SH-SY5Y (cell line): ENCODE measurements around the gene ZBTB40.

Source experiments
- GATA2 ChIP-seq: IDR thresholded peaks from 2 replicates; pipeline ENCODE4 v1.6.1; 2011; ENCODE audit warnings: mild to moderate bottlenecking, low read depth, low read length
- GATA3 ChIP-seq: IDR thresholded peaks from 2 replicates; pipeline ENCODE4 v1.6.1; 2011; ENCODE audit warnings: low read depth, mild to moderate bottlenecking, low read length, moderate library complexity

The ZBTB40 gene

DNA sequence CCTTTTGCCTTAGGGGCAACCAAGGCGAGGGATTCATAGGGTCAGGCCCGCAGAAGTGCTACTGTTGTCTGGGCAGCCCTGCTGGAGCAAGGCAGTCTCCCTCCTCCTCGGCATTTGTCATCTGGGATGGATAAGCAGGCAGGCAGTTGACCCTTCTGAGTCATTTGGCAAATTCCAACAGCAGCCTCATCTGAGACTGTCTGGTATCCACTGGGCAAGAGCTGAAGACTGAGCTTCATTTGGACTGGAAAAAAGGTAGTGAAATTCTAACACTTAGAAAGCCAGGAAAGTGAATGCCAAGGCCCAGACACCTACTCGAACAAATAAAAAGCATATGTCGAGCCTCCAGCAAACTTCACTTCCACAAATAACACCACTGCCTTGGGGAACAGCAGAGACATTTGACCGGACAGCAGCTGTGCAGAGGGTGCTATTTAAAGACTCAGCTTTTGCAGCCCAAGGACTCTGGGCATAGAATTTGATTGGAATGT, 4.0 kb upstream of the ZBTB40 start:
- TF ChIP-seq GATA3, result no peak
- no peak for TF ChIP-seq GATA2

DNA sequence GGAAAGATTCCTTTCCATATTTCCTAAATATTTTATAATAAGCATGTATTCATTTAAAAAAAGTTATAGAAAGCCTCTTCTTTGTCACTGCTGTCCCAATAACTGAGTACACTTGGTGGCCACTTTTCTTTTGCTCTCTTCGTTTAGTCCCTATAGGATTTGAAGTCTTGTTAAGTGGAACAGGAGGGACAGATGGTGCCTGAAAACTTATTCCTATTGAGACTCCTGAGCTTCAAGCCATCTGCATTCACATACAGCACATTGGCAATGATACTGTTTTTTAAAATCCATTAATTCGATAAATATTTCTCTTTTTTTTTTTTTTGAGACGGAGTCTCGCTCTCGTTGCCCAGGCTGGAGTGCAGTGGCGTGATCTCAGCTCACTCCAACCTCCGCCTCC, 2.0 kb upstream of the ZBTB40 start:
- TF ChIP-seq GATA3 (no peak), GATA2 (no peak)

DNA sequence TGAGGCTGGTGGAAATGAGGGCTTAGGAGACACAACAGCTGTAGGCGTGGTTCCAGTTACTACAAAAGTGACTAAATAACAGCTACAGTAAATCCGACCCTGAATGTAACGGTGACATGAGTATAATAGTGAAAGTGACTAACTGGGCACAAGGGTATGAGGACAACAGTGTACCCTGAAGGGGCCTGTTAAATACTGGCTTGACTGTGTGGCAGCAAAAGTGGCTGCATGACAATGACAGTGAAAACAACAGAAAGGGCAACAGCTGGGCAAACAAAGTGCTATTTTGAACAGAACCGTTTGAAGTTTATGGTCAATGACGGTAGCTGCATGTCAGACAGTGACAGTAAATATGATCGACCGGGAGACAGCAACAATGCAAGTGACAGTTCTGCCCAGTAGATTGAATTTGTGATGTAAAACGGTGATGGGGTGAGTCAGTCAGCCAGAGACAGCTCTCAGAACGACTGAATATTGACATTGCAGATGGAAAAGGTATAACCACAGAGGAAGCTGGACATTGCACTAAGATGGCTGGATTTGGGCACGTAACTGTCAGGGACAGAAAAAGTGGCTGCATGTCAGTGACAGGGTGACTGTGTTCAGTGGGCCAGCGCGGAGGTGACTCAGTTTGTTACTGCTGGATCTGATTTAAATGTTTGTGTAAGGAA, 1.2 kb upstream of the ZBTB40 start:
- TF ChIP-seq GATA2, result no peak
- no peak for TF ChIP-seq GATA3

DNA sequence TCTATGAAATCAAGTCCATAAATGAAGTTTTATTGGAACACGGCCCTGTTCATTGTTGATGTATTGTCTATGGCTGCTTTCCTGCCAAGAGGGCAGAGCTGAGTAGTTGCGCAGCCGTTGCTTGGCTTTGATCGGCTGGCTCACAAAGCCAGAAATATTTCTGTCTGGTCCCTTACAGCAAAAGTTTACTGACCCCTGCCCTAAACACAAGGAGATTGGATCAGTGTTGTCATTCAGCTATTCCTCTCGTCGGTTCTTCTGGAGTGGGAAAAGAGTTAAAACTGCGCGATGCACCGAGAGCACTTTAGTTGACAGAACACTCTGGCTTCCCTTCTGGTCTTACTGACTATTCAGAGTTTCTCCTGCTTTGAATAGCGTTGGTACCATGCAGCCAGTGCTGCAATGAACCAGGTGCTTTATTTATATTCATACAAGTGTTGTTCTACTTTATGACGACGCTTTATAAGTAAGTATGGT, 868 bp downstream of the ZBTB40 start:
- TF ChIP-seq GATA2 (no peak), GATA3 (no peak)

DNA sequence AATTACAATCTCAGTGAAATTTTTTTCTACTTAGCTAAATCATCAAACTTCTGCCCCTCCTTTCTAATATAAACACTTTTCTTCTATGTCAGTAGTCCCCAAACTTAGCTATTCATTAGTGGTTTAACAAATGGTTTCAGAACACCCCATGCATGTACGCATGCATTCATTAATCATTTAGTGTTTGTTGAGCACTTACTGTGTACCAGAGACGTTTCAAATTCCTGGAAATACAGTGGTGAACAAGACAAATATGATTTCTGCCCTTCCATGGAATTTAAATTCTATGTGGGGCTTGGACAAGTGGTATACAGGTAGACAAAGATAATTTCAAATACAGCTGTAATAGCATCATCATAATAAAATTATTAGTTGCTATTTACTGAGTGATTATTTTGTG, 1.5 kb downstream of the ZBTB40 start:
- TF ChIP-seq GATA2 (no peak), GATA3 (no peak)

DNA sequence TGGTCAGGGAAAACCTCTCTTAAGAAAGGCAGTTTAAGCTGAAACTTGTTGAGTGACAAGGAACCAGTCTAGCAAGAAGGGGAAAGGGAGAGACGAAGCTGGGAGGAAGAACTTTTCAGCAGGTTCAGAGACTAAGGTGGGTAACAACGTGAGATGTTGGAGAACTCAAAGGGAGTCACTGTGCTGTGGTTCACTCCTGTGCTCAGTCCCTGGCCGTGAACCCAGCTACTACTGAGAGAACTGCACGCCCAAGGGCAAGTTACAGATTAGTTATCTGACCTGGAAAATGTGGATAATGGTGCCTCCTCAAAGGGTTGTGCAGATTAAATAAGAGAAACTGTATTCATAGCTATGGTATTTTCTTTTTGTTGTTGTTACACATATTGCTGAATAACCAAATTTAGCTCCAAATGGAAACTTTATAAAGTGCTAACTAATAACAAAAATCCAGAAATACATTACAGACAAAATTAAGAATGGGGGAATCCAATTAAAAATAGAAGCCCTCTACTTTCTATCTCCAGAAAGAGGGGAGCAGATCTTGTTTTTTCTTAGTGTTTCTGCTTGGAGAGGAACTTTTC, 2.9 kb downstream of the ZBTB40 start:
- TF ChIP-seq GATA2, result peak; percentile 32; the same call in 1 of the 2 replicates
- TF ChIP-seq GATA3, result no peak

DNA sequence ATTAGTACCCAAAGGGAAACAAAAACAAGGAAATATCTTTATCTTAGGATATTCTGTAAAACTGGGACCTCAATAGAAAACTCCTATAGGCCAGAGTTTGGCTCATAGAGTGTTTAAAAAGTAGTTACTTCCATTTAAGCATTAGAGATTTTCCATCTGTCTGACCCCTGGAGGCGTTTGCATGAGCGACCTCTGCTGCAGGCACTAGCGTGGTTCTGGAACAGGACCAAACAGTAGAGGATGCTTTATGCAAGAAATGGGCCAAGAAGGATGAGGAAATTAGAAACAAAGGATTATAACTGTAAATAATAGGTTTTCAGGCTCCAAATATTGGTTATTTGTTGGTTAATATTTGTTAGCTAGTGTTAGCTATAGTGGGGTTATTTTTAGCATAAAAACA, 5.7 kb downstream of the ZBTB40 start:
- TF ChIP-seq GATA3, result no peak
- no peak for TF ChIP-seq GATA2

DNA sequence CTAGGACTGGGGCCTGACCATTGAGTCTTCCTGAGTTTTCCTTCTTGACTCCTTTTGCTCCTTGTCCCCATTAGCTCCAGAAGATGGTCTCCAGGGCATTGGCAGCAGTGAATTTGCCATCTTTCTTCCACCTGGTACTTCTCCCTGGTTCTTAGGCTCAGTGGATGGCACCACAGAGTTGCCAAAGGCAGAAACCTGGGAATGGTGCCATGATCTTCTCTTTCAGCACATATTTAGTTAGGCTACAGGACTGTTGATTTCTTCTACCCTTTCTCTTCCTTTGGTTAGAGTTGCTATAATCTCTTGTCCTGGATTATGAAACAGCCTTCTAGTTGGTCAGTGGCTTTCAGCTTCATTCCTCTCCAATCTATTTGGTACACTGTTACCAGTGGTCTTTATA, 6.2 kb downstream of the ZBTB40 start:
- no peak for TF ChIP-seq GATA2
- TF ChIP-seq GATA3, result no peak

DNA sequence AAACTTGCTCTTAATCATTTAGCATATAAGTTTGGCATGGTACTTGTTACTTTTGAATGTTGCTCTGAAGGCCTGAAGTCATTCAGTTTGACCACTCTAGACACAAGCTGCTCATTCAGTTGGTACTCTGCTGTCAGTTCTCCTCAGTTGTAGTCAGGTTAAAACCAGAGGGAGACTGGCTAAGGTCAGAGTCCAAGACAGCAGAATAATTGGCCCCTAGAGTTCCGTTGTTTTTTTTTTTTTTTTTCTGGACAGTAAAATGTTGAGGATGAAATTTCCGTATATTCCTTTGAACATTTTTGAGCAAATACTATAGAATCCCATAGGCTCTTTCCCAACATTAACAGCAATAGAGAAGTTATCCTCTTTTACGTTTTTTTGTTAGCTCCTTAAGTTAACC, 9.4 kb downstream of the ZBTB40 start:
- TF ChIP-seq GATA2 (no peak), GATA3 (no peak)

DNA sequence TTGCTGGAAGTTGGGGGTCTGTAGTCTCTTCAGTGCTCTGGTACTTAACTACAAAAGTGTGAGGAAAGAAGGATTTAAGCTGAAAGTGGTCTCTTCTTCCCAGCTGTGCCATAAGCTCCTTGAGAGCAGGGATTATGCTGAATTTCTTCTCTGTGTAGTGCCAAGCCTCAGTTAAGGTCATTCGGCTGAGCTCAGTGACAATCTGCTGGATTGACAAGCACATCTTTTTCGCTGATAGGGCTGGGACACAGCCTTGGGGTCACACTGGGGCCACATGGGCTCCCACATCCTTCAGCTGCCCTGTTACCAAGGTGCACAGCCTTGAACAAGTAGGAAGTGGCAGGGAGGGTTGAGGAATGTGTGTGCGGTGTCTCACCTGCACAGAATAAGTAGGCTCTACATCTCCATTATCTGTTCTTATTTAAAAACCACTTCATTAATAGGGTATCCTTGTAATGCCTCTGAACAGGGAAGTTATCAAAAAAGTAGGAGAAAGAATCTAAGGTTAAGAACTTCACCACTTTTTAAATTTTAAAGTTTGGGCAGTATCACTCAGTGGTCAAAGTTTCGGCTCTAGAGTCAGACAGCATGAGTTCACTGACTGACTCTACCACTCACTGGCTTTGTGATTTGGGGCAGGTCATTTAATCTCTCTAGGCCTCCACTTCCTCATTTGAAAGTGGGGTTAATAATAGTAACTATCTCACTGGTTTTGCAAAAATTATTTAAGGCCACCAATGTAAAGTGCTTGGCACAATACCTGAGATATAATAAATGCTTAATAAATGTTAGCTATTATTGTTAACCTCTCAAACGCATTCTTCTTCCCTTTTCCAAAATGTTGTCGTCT, 10.3 kb downstream of the ZBTB40 start:
- TF ChIP-seq GATA2 (no peak), GATA3 (no peak)

DNA sequence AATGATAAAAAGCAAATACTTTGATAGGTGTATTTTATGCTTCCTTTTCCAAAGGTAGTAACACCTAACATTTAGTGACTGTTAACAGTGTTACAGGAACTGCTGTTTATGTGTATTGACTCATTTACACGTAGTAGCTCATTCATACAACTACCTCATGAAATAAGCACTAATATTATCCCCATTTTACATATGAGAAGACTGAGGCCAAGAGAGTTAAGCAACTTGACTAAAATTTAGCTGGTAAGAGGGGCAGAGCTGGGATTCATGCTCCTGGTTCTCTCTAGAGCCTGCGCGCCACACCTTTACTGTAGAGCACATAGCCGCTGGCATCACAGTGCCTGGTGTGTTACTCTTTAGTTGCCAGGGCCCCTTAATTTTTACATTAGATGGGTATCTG, 11.3 kb downstream of the ZBTB40 start:
- TF ChIP-seq GATA2 (no peak), GATA3 (no peak)

DNA sequence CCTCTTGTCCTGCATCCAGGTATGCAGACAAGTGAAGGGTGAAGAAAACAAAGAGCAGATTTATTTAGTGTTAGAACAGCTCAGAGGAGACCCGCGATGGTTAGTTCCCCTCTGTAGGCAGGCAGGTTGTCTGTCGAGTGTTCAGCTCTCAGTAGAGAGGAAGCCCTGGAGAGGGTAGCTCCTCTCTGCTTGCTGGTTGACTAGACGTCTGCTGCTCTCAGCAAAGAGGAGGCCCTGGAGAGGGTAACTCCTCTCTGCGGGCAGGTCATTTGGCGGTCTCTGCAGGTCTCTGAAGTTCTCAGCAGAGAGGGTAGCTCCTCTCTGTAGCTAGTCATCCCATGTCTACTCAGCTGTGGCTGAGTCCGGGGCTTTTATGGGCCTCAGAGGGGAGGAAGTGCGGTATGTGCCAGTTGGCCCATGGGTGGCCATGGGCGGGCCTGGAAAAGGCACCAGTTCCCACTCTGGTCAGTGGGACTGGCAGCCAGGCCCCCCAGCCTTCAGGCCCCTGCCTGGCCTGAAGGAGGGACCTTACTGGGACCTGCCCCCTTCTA, 13.4 kb downstream of the ZBTB40 start:
- TF ChIP-seq GATA2 (no peak), GATA3 (no peak)

DNA sequence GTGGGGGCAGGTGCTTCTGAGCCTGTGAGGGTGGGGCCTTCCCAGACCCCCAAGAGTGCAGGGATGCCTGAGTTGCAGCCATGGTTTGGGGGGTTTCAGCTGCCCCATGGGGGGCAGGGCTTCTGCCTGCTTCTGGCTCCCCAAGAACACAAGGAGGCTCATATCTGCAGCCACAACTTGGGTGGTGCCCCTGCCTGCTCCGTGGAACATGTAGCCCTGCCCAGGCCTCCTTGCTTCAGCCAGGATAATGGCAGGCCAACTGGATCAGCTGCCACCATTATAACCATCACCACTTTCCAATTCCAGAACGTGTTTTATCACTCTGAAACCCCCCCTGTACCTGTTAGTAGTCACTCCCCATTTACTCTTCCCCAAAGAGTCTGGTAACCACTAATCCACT, 14.0 kb downstream of the ZBTB40 start:
- TF ChIP-seq GATA2, result no peak
- TF ChIP-seq GATA3, result no peak

DNA sequence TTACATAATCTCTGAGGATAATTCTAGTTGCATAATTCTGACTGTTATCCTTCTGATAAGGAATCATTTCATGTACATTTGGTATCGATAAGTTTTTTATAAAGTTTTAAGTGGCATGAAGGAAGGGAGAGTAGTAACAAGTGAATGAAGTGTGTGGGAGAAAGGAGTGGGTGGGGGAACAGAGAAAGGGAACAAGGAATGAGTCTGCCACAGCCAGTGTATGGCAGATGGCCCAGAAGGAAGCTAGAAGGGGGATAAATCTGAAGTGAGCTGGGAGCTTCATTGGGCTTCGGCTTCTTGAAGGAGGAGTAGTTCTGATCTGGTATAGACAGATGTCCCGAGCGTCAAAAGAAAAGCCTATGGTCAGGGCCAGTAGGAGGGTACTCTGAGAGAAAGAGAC, 18.6 kb downstream of the ZBTB40 start:
- no peak for TF ChIP-seq GATA3
- TF ChIP-seq GATA2, result no peak
